ENCODE measurements around the gene SLC35E1. TPM values are rescaled to one million over a fixed set of nuclear protein-coding genes. Genes with fewer than 3 reads are reported as not detected.

The SLC35E1 gene
- total and polyA plus RNA-seq, 2 donors (not counting 3 experiments of a cell fraction or from before 2014, with no cell fraction given) = 36.0 to 37.5 TPM

DNA sequence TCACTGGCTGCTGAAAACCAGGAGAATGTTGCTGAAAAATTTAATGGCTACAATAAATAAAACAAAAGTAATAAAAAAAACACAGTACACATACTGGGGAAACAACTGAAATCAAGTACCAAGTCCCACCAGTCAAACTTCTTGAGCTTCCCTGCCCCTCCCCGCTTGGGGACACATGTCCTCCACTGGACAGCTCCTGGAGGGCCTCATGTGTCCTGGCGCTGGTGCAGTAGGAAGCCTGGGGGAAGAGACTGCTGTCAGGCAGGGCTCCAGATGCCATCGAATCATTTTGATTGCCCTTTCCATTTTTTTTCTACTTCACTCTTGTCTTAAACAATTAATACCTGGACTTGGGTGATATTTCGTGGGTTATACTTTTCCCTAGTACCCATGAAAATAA lies 26.6 kb upstream of the SLC35E1 start:
- Histone ChIP-seq H3K9me1 (replicated peaks; ENCODE audit: control insufficient read depth, extremely low read depth, insufficient read depth, low read length) (no peaks in the 10 kb centered on the region), H3K9ac (replicated peaks; ENCODE audit: extremely low read depth, insufficient read depth, low read length) (no peak overlapping the region), H3K4me1 (ENCODE audit: control insufficient read depth, extremely low read depth, insufficient read depth, low read length) (peaks cover 5% of the 10 kb centered on the region), H3K4me2 (ENCODE audit: insufficient read depth, low read length) (no peak overlapping the region), H3K4me3 (replicated peaks in 1 of 3; ENCODE audit: insufficient read depth in 1 of 3, low read depth in 1 of 3, low read length in 3 of 3) (no peak overlapping the region), H2AFZ (ENCODE audit: low read depth, low read length) (no peak overlapping the region), H3K79me2 (ENCODE audit: control insufficient read depth, insufficient read depth, low read length) (peaks cover 85% of the 10 kb centered on the region), H3K27ac (ENCODE audit: insufficient read depth, low read depth, low read length) (no peak overlapping the region), H3K9me3 (replicated peaks; ENCODE audit: control insufficient read depth, insufficient read depth, low read length) (no peaks in the 10 kb centered on the region), H3K27me3 (ENCODE audit: control insufficient read depth in 2 of 2, insufficient read depth in 2 of 2, low read length in 2 of 2) (no peaks in the 10 kb centered on the region), H3K36me3 (ENCODE audit: control insufficient read depth in 2 of 2, extremely low read depth in 1 of 2, insufficient read depth in 2 of 2, low read length in 2 of 2) (no peaks in the 10 kb centered on the region), H4K20me1 (replicated peaks; ENCODE audit: control insufficient read depth, extremely low read depth, insufficient read depth, low read length) (no peaks in the 10 kb centered on the region)
- no TSS peak for BruUV-seq (replicated peaks)
- no peak for DNase-seq (ENCODE audit: low read depth, low spot score)
- dilution Hi-C loops (cut with MboI; ENCODE audit: extremely low pct_ligation_motif_present, low sequenced_read_pairs) = no loop called here
- no peak for FAIRE-seq
- ChIA-PET POLR2A (no interaction called here), CTCF (no interaction called here)
- TF ChIP-seq CTCF (IDR thresholded peaks at IDR 0.05; ENCODE audit: extremely low read depth in 1 of 2, insufficient read depth in 1 of 2, low read depth in 1 of 2, low read length in 2 of 2) (no peak), POLR2AphosphoS5 (IDR thresholded peaks at IDR 0.05; ENCODE audit: insufficient read depth, low read depth, low read length) (no peak), POLR2A (IDR thresholded peaks at IDR 0.05; ENCODE audit: low read depth, low read length) (no peak), EZH2 (IDR thresholded peaks at IDR 0.05; ENCODE audit: borderline replicate concordance, low read depth, low read length, severe bottlenecking) (no peak), FOS (IDR thresholded peaks at IDR 0.05; ENCODE audit: borderline replicate concordance, insufficient read depth, low read length) (no peak), JUN (IDR thresholded peaks at IDR 0.05; ENCODE audit: borderline replicate concordance, insufficient read depth, insufficient read length, low read depth) (no peak), GATA2 (IDR thresholded peaks at IDR 0.05; ENCODE audit: insufficient read depth, insufficient read length, low read depth, low read length) (no peak)
- TF ChIP-seq, protein P1, sequence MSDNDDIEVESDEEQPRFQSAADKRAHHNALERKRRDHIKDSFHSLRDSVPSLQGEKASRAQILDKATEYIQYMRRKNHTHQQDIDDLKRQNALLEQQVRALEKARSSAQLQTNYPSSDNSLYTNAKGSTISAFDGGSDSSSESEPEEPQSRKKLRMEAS (IDR thresholded peaks at IDR 0.05; ENCODE audit: insufficient read depth, insufficient read length) = no peak
- intact Hi-C loops (cut with micrococcal nuclease) = no loop called here

All from endothelial cell of umbilical vein (primary cell).